CD4-positive, alpha-beta T cell treated with Interleukin-4 for 1 hour (primary cell): ENCODE results near the gene TUBG2.

Source experiments
- DNase-seq, 2 donors: peaks; one replicate each; pipeline ENCODE4 v3.0.0-alpha.2; 2020 to 2022

Gene TUBG2

GRCh38 chr17:42700586-42701289, 41.7 kb downstream of the TUBG2 start:
- no peak for DNase-seq

- no peak for DNase-seq
Observed at GRCh38 chr17:42702446-42702845, 43.4 kb downstream of the TUBG2 start.

GRCh38 chr17:42704490-42704836, 45.4 kb downstream of the TUBG2 start:
- DNase-seq = no peak

GRCh38 chr17:42704837-42705494, 45.9 kb downstream of the TUBG2 start:
- DNase-seq = no peak

GRCh38 chr17:42706732-42707131, 47.6 kb downstream of the TUBG2 start:
- peak; percentile 37 to 66 for DNase-seq

- DNase-seq = no peak
Observed at GRCh38 chr17:42708588-42708987, 49.5 kb downstream of the TUBG2 start.

GRCh38 chr17:42709561-42709960, 50.5 kb downstream of the TUBG2 start:
- no peak for DNase-seq
